Heart left ventricle (tissue), 13 donors: ENCODE data around the gene DLEU7.

Source experiments
- CTCF ChIP-seq, 12 donors: fragments of 200-600 bp; sonication (generic) in 4 of 12; IDR thresholded peaks; one replicate each; pipeline versions ENCODE4 v1.5.0 to v1.8.0; 2018 to 2022; ENCODE audit warnings: antibody characterized with exemption in 12 of 12, mild to moderate bottlenecking in 5 of 12
- POLR2A ChIP-seq, 2 donors: fragments of 450-650 bp; IDR thresholded peaks; one replicate each; pipeline ENCODE4 v1.6.1; 2017; ENCODE audit warnings: antibody characterized with exemption in 2 of 2, mild to moderate bottlenecking in 2 of 2, moderate library complexity in 2 of 2
- donor health status: ischemic (EF 13 %, LVEDD 7.1; RV severe dilation, severe dysfunction).
- donor health status: DM: no; HTN: yes; CAD: no.
- donor health status: DM: no; HTN: no; CAD: no.
- donor health status: ischemic (EF 25% LVEDD 6.9; RV normal size, moderate dysfunction).
- donor health status: ischemic (EF 25% LVEDD 5.7; RV mildly dilated, moderate dysfunction).
- donor health status: ischemic (EF 35%, LVEDD 5.7; RV mildly dilated, moderate dysfunction).
- donor health status: nonischemic (EF 11% LVEDD 7.7; RV severe dilation, severe dysfunction).
- donor health status: DM: yes; HTN: yes; CAD: no.
- donor health status: PGD.
- donor health status: ischemic (EF 29% LVEDD 5.4; RV normal size, mild dysfunction).
- donor health status: nonischemic (EF 23%, LVEDD 6.1; RV moderate dilation, normal function).

GRCh38 chr13:50845211-50845610 is 1.7 kb upstream of the DLEU7 start:
- TF ChIP-seq POLR2A (IDR thresholded peaks at IDR 0.05) (no peak), CTCF (IDR thresholded peaks at IDR 0.05) (no peak)
